ENCODE measurements around the gene RALGAPA1. TPM values are rescaled to one million over a fixed set of nuclear protein-coding genes. Genes with fewer than 3 reads are reported as not detected.

Gene RALGAPA1
- total and polyA plus RNA-seq, 2 donors (not counting 1 experiment from before 2014, with no cell fraction given), result 17.3 to 94.0 TPM

DNA sequence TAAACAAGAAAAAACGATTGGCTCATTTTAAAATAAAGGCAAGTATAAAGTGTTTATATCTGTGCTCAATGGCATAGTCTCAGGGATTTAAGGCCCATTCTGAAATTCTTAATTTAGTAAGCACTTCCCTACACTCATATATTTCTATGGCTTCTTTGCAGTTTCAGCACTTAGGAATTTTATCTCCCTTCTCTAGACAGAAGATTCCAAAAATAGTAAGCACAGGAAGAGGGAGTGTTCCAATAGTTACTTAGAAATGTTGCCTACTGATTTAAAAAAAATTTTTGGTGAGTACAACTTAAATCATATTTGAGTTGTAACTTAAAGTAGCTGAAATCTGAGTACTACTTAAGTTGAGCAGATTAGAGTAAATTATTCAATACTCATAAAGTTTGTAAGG, 255.3 kb downstream of the RALGAPA1 start:
- no peaks in the 10 kb centered on the region for H3K36me3 ChIP-seq (replicated peaks in 1 of 2; ENCODE audit: control extremely low read depth in 1 of 2, control insufficient read depth in 1 of 2, extremely low read depth in 1 of 2, insufficient read depth in 2 of 2, low read length in 1 of 2)
- no peak overlapping the region for H3K4me3 ChIP-seq (ENCODE audit: control extremely low read depth in 1 of 5, extremely low read depth in 1 of 5, insufficient read depth in 1 of 5, low read depth in 2 of 5, low read length in 4 of 5)
- H4K20me1 ChIP-seq (ENCODE audit: control insufficient read depth, insufficient read depth, low read length, poor library complexity, severe bottlenecking), result no peaks in the 10 kb centered on the region
- Mint-ChIP-seq H3K27ac (no peak overlapping the region), H3K4me3 (no peak overlapping the region), H3K9me3 (ENCODE audit: insufficient read depth) (no peaks in the 10 kb centered on the region), H3K4me1 (no peaks in the 10 kb centered on the region), H3K27me3 (no peaks in the 10 kb centered on the region)
- H3K4me1 ChIP-seq (ENCODE audit: control insufficient read depth in 2 of 2, insufficient read depth in 2 of 2, low read length in 2 of 2), result no peaks in the 10 kb centered on the region
- DNase-seq (no peak), ATAC-seq (ENCODE audit: low read depth) (no peak)
- CTCF ChIA-PET, result no interaction called here
- H3K4me2 ChIP-seq (replicated peaks; ENCODE audit: low read depth, low read length, poor library complexity, severe bottlenecking), result no peak overlapping the region
- H3K9me3 ChIP-seq (ENCODE audit: control extremely low read depth in 1 of 3, control insufficient read depth in 2 of 3, insufficient read depth in 1 of 3, low read length in 2 of 3), result no peaks in the 10 kb centered on the region
- no peak overlapping the region for H3K9ac ChIP-seq (ENCODE audit: low read length)
- no peaks in the 10 kb centered on the region for H3K27me3 ChIP-seq (replicated peaks in 1 of 4; ENCODE audit: control extremely low read depth in 1 of 4, control insufficient read depth in 3 of 4, insufficient read depth in 4 of 4, low read length in 3 of 4)
- POLR2A ChIA-PET, result no interaction called here
- intact Hi-C loops (cut with micrococcal nuclease), result no loop called here
- H3K27ac ChIP-seq (ENCODE audit: low read length in 2 of 2), result no peak overlapping the region
- TF ChIP-seq, protein P1, sequence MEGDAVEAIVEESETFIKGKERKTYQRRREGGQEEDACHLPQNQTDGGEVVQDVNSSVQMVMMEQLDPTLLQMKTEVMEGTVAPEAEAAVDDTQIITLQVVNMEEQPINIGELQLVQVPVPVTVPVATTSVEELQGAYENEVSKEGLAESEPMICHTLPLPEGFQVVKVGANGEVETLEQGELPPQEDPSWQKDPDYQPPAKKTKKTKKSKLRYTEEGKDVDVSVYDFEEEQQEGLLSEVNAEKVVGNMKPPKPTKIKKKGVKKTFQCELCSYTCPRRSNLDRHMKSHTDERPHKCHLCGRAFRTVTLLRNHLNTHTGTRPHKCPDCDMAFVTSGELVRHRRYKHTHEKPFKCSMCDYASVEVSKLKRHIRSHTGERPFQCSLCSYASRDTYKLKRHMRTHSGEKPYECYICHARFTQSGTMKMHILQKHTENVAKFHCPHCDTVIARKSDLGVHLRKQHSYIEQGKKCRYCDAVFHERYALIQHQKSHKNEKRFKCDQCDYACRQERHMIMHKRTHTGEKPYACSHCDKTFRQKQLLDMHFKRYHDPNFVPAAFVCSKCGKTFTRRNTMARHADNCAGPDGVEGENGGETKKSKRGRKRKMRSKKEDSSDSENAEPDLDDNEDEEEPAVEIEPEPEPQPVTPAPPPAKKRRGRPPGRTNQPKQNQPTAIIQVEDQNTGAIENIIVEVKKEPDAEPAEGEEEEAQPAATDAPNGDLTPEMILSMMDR (IDR thresholded peaks at IDR 0.05), result no peak
- no peak for TF ChIP-seq EZH2 (IDR thresholded peaks at IDR 0.05; ENCODE audit: borderline replicate concordance, insufficient read depth, low read depth, low read length, poor library complexity, severe bottlenecking)
- WGBS (ENCODE audit: insufficient coverage), result no CpG with 5 or more reads among the region's 1 CpG
- H3K79me2 ChIP-seq (ENCODE audit: control insufficient read depth, insufficient read depth, low read length), result no peaks in the 10 kb centered on the region
- no peak overlapping the region for H2AFZ ChIP-seq (ENCODE audit: insufficient read depth, low read depth, low read length, poor library complexity, severe bottlenecking)

DNA sequence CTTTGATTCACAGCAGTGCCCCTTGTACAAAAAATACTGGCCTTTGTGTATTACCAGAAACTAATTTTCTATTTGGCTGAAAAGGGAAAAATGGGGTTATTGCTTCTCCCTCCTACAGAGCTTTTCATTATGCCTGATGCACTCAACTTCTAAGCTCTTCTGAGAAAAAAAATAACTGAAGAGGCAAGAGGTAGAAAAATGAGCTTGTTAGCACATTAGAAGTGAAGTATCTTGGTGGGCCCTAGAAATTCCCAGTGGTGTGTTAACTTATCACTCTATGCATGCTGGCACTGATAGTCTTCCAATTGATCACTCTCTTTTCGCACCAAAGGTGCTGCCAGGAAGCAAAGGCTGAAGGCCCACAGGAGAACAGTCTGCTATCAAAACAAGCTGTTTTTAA, 258.0 kb downstream of the RALGAPA1 start:
- ATAC-seq (ENCODE audit: low read depth) (no peak), DNase-seq (no peak)
- Histone ChIP-seq H3K4me2 (replicated peaks; ENCODE audit: low read depth, low read length, poor library complexity, severe bottlenecking) (no peak overlapping the region), H3K36me3 (replicated peaks in 1 of 2; ENCODE audit: control extremely low read depth in 1 of 2, control insufficient read depth in 1 of 2, extremely low read depth in 1 of 2, insufficient read depth in 2 of 2, low read length in 1 of 2) (no peaks in the 10 kb centered on the region), H3K27ac (ENCODE audit: low read length in 2 of 2) (no peak overlapping the region), H4K20me1 (ENCODE audit: control insufficient read depth, insufficient read depth, low read length, poor library complexity, severe bottlenecking) (no peaks in the 10 kb centered on the region), H2AFZ (ENCODE audit: insufficient read depth, low read depth, low read length, poor library complexity, severe bottlenecking) (no peak overlapping the region), H3K27me3 (replicated peaks in 1 of 4; ENCODE audit: control extremely low read depth in 1 of 4, control insufficient read depth in 3 of 4, insufficient read depth in 4 of 4, low read length in 3 of 4) (no peaks in the 10 kb centered on the region), H3K4me1 (ENCODE audit: control insufficient read depth in 2 of 2, insufficient read depth in 2 of 2, low read length in 2 of 2) (no peaks in the 10 kb centered on the region), H3K4me3 (ENCODE audit: control extremely low read depth in 1 of 5, extremely low read depth in 1 of 5, insufficient read depth in 1 of 5, low read depth in 2 of 5, low read length in 4 of 5) (no peak overlapping the region), H3K79me2 (ENCODE audit: control insufficient read depth, insufficient read depth, low read length) (no peaks in the 10 kb centered on the region), H3K9me3 (ENCODE audit: control extremely low read depth in 1 of 3, control insufficient read depth in 2 of 3, insufficient read depth in 1 of 3, low read length in 2 of 3) (no peaks in the 10 kb centered on the region), H3K9ac (ENCODE audit: low read length) (no peak overlapping the region)
- ChIA-PET CTCF (no interaction called here), POLR2A (no interaction called here)
- WGBS (ENCODE audit: insufficient coverage), result no CpG with 5 or more reads among the region's 1 CpG
- H3K4me1 Mint-ChIP-seq, result no peaks in the 10 kb centered on the region
- no peaks in the 10 kb centered on the region for H3K27me3 Mint-ChIP-seq
- no peak for TF ChIP-seq EZH2 (IDR thresholded peaks at IDR 0.05; ENCODE audit: borderline replicate concordance, insufficient read depth, low read depth, low read length, poor library complexity, severe bottlenecking)
- TF ChIP-seq, protein P1 (IDR thresholded peaks at IDR 0.05), result no peak
- H3K4me3 Mint-ChIP-seq, result no peak overlapping the region
- H3K9me3 Mint-ChIP-seq (ENCODE audit: insufficient read depth), result no peaks in the 10 kb centered on the region
- no peak overlapping the region for H3K27ac Mint-ChIP-seq
- intact Hi-C loops (cut with micrococcal nuclease), result no loop called here
